HepG2 (cell line): ENCODE measurements around the gene SETD7. TPM values are rescaled to one million over a fixed set of nuclear protein-coding genes. Genes with fewer than 3 reads are reported as not detected.

Experiments used
- ATAC-seq: fragments of 200-7000 bp; cut with Tn5 transposase; 3 replicates; pipeline ENCODE4 v1.9.1; 2020; ENCODE audit warnings: mild to moderate bottlenecking, moderate library complexity
- BruUV-seq: library from RNA; stranded (reverse); fragments of 400-500 nt; replicated peaks from 2 replicates; lab custom pipeline; 2021; lab: Mats Ljungman, UMichigan
- CTCF ChIA-PET: fragments of 300-600 bp; formaldehyde crosslinking; extraction: SDS; loops from one replicate; lab custom pipeline; 2021; ENCODE audit warnings: low total read pairs, inconsistent platforms, low intra/inter-chr PET ratio; lab: Yijun Ruan, JAX
- POLR2A ChIA-PET: fragments of 350-600 bp; sonication (Branson Sonifier 250); formaldehyde crosslinking; loops from one replicate; lab custom pipeline; 2020; ENCODE audit warnings: antibody characterized with exemption, inconsistent platforms; lab: Yijun Ruan, JAX
- DNase-seq: peaks from one replicate; pipeline ENCODE4 v3.0.0-alpha.2; 2015; ENCODE audit warnings: low spot score
- FAIRE-seq: peaks from 3 replicates; lab custom pipeline; 2011; peaks lifted over from hg19 to GRCh38; lab: Jason Lieb, UNC
- H2AFZ ChIP-seq: one replicate; pipeline ENCODE4 v1.6.1; 2011; ENCODE audit warnings: low read length, inconsistent platforms
- H3K27ac ChIP-seq: fragments of 300-600 bp; 3 replicates; pipeline ENCODE4 v1.8.0; 2011; ENCODE audit warnings: mixed run types, mild to moderate bottlenecking, mixed read lengths, low read length, inconsistent platforms; ENCODE audit not compliant: insufficient read depth; ENCODE audit errors: extremely low read length
- H3K27me3 ChIP-seq, 2 experiments: fragments of 200-600 bp in 1 of 2; 2 replicates in 1 of 2; 3 replicates in 1 of 2; pipeline versions ENCODE4 v1.6.0 to v1.8.0; 2011; ENCODE audit warnings: low read length in 2 of 2, mild to moderate bottlenecking in 2 of 2, moderate library complexity in 2 of 2, inconsistent platforms in 1 of 2; ENCODE audit not compliant: insufficient read depth in 2 of 2, control insufficient read depth in 1 of 2
- H3K36me3 ChIP-seq, 2 experiments: fragments of 200-600 bp in 1 of 2; replicated peaks in 1 of 2; 2 replicates in 1 of 2; 3 replicates in 1 of 2; pipeline versions ENCODE4 v1.5.1 to v1.8.0; 2011; ENCODE audit warnings: low read length in 2 of 2, inconsistent platforms in 1 of 2; ENCODE audit not compliant: insufficient read depth in 2 of 2, control insufficient read depth in 1 of 2
- H3K4me1 ChIP-seq: 2 replicates; pipeline ENCODE4 v1.5.1; 2012; ENCODE audit warnings: low read length, inconsistent platforms; ENCODE audit not compliant: insufficient read depth
- H3K4me2 ChIP-seq: 2 replicates; pipeline ENCODE4 v1.6.0; 2011; ENCODE audit warnings: low read depth, low read length, inconsistent platforms
- H3K4me3 ChIP-seq, 3 experiments: fragments of 200-600 bp in 1 of 3; sonication (generic), shearing (Covaris generic) in 1 of 3; replicated peaks in 1 of 3; 2 replicates each; pipeline ENCODE4 v1.5.1; 2011 to 2016; ENCODE audit warnings: low read length in 3 of 3, inconsistent platforms in 2 of 3, low read depth in 2 of 3, mild to moderate bottlenecking in 2 of 3, control low read depth in 1 of 3, mixed read lengths in 1 of 3; ENCODE audit not compliant: insufficient read depth in 1 of 3
- H3K79me2 ChIP-seq: one replicate; pipeline ENCODE4 v1.6.1; 2011; ENCODE audit warnings: low read length, inconsistent platforms; ENCODE audit not compliant: insufficient read depth
- H3K9ac ChIP-seq: 2 replicates; pipeline ENCODE4 v1.6.0; 2011; ENCODE audit warnings: mild to moderate bottlenecking, low read depth, low read length, inconsistent platforms; ENCODE audit not compliant: insufficient read depth
- H3K9me3 ChIP-seq: 2 replicates; pipeline ENCODE4 v1.5.1; 2012; ENCODE audit warnings: mild to moderate bottlenecking, low read length
- H4K20me1 ChIP-seq: 2 replicates; pipeline ENCODE4 v1.6.0; 2011; ENCODE audit warnings: inconsistent platforms, mild to moderate bottlenecking, low read length, moderate library complexity; ENCODE audit not compliant: insufficient read depth
- CHD2 ChIP-seq: IDR thresholded peaks from 2 replicates; pipeline ENCODE4 v1.6.1; 2011; ENCODE audit warnings: low read depth, low read length, improper control_type of control experiment
- ELF1 ChIP-seq: sonication (generic); formaldehyde crosslinking; IDR thresholded peaks from 2 replicates; pipeline ENCODE4 v1.4.0; 2020; ENCODE audit warnings: missing genetic modification reagents
- FIP1L1 ChIP-seq: fragments of 200-400 bp; formaldehyde crosslinking; IDR thresholded peaks from 2 replicates; pipeline ENCODE4 v1.6.1; 2018; ENCODE audit warnings: low read depth, mild to moderate bottlenecking, low read length, moderate library complexity, borderline replicate concordance; ENCODE audit not compliant: insufficient read depth
- HIC2 ChIP-seq: sonication (generic); formaldehyde crosslinking; IDR thresholded peaks from 2 replicates; pipeline ENCODE4 v1.9.0; 2022; ENCODE audit warnings: low read depth, missing genetic modification reagents
- JARID2 ChIP-seq: sonication (generic); formaldehyde crosslinking; IDR thresholded peaks from 2 replicates; pipeline ENCODE4 v1.8.1; 2023; ENCODE audit warnings: missing genetic modification reagents, inconsistent platforms; ENCODE audit not compliant: insufficient replicate concordance
- MAFK ChIP-seq, 2 experiments: IDR thresholded peaks in 1 of 2; conservative IDR thresholded peaks in 1 of 2; 2 replicates each; pipeline ENCODE4 v1.6.1; 2011; ENCODE audit warnings: improper control_type of control experiment in 2 of 2, low read length in 2 of 2
- MTA3 ChIP-seq: sonication (generic); formaldehyde crosslinking; IDR thresholded peaks from 2 replicates; pipeline ENCODE4 v1.4.0; 2020; ENCODE audit warnings: missing genetic modification reagents
- NFYB ChIP-seq: sonication (generic); formaldehyde crosslinking; IDR thresholded peaks from 2 replicates; pipeline ENCODE4 v1.4.0; 2020; ENCODE audit warnings: missing genetic modification reagents
- SMYD3 ChIP-seq: sonication (generic); formaldehyde crosslinking; IDR thresholded peaks from 2 replicates; pipeline ENCODE4 v1.8.1; 2023; ENCODE audit warnings: mild to moderate bottlenecking, missing genetic modification reagents
- TRAFD1 ChIP-seq: sonication (generic); formaldehyde crosslinking; IDR thresholded peaks from 2 replicates; pipeline ENCODE4 v1.5.1; 2020; ENCODE audit warnings: missing genetic modification reagents, mild to moderate bottlenecking, borderline replicate concordance
- XRCC5 ChIP-seq: fragments of 200-400 bp; formaldehyde crosslinking; optimal IDR thresholded peaks from 2 replicates; pipeline ENCODE3; 2017; ENCODE audit warnings: mild to moderate bottlenecking, low read length
- ZBTB7A ChIP-seq: sonication (generic); formaldehyde crosslinking; IDR thresholded peaks from 2 replicates; pipeline ENCODE4 v1.8.0; 2022; ENCODE audit warnings: mild to moderate bottlenecking, missing genetic modification reagents
- ZFP1 ChIP-seq: IDR thresholded peaks from 2 replicates; pipeline ENCODE4 v1.6.1; 2016
- ZNF12 ChIP-seq: sonication (generic); formaldehyde crosslinking; IDR thresholded peaks from 2 replicates; pipeline ENCODE4 v1.5.0; 2020; ENCODE audit warnings: missing genetic modification reagents
- ZNF256 ChIP-seq: sonication (generic); formaldehyde crosslinking; conservative IDR thresholded peaks from 2 replicates; pipeline ENCODE4 v1.4.0; 2020; ENCODE audit warnings: missing genetic modification reagents
- ZNF335 ChIP-seq: sonication (generic); formaldehyde crosslinking; IDR thresholded peaks from 2 replicates; pipeline ENCODE4 v1.4.0; 2020; ENCODE audit warnings: missing genetic modification reagents
- ZNF44 ChIP-seq: sonication (generic); formaldehyde crosslinking; IDR thresholded peaks from 2 replicates; pipeline ENCODE4 v1.5.1; 2020; ENCODE audit warnings: mild to moderate bottlenecking, missing genetic modification reagents
- ZNF556 ChIP-seq: sonication (generic); formaldehyde crosslinking; IDR thresholded peaks from 2 replicates; pipeline ENCODE4 v1.4.0; 2020; ENCODE audit warnings: mild to moderate bottlenecking, missing genetic modification reagents, borderline replicate concordance
- WGBS: methylation state at CpG from one replicate; pipeline ENCODE4 v1.1.6; 2017; ENCODE audit warnings: low lambda C conversion rate; 5-methylcytosine and 5-hydroxymethylcytosine counted together
- in situ Hi-C: cut with HindIII; loops from 2 replicates; pipeline ENCODE4 v1.10.0; 2017; ENCODE audit warnings: low pct_unique_long_range_greater_than_20kb; ENCODE audit not compliant: extremely low pct_ligation_motif_present
- intact Hi-C: fragments of 100-400 bp; cut with micrococcal nuclease; formaldehyde crosslinking; loops from one replicate; pipeline ENCODE4 v1.10.0; 2022; ENCODE audit not compliant: unreplicated experiment
- polyA plus RNA-seq, 8 experiments: library from polyadenylated mRNA; depleted of rRNA in 3 of 8; stranded (reverse) in 7 of 8; unstranded in 1 of 8; fragments of >200 nt; fragmentation: Illumina TruSeq in 4 of 8; extraction: Trizol in 4 of 8; gene quantifications; 2 replicates each; pipeline versions ENCODE4 v1.2.1 to v1.2.3, GENCODE V29; 2011 to 2016; ENCODE audit warnings: low read depth in 4 of 8, missing spikeins in 1 of 8, mixed read lengths in 1 of 8; ENCODE audit not compliant: insufficient read depth in 1 of 8
- total RNA-seq, 5 experiments: library from RNA; depleted of rRNA; stranded (reverse); fragments of >200 nt; fragmentation: Illumina TruSeq; extraction: Trizol; gene quantifications; 2 replicates each; pipeline ENCODE4 v1.2.3, GENCODE V29; 2016; ENCODE audit warnings: low read depth in 1 of 5
- TF ChIP-seq, protein P1 (sequence below): sonication (generic); formaldehyde crosslinking; IDR thresholded peaks from 2 replicates; pipeline ENCODE4 v1.4.0; 2020; ENCODE audit warnings: low read depth, mild to moderate bottlenecking, missing genetic modification reagents
- TF ChIP-seq, protein P2 (sequence below): sonication (generic); formaldehyde crosslinking; conservative IDR thresholded peaks from 2 replicates; pipeline ENCODE4 v1.8.0; 2022; ENCODE audit warnings: low read depth, missing genetic modification reagents

SETD7 gene
- total and polyA plus RNA-seq, 2 of the 13 experiments (the other 11 are each of a cell fraction or from before 2014, with no cell fraction given) = 0.08 to 0.22 TPM

DNA sequence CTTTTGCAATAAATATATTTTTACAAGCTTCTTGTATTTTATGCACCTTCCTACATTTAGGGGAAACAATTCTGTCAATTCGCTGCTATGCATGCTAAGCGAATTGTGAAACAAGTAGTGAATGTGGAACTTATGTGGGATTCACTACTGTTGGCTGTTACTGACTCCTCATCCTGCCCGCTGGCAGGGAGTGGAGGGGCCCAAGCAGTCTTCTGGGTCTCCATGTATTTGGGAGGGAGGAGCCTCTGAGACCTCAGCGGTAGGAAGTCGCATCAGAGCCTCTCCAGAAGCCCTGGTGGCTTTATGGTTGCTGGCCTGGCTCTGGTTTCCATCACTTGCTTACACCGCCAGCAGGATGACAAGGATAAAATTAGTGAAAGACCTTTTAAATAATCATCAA lies 3.7 kb upstream of the SETD7 start:
- intact Hi-C loops = no loop called here
- CTCF ChIA-PET = no interaction called here
- DNase-seq = no peak

More for the DNA sequence above, 3.7 kb upstream of the SETD7 start:
- no peaks in the 10 kb centered on the region for H3K9me3 ChIP-seq
- H3K27ac ChIP-seq = no peak overlapping the region
- 70% methylated on average over 6 of the region's 6 CpGs for WGBS
- H3K27me3 ChIP-seq = peaks cover 6 to 59% of the 10 kb centered on the region in 2 experiments
- TF ChIP-seq HIC2 = no peak
- TF ChIP-seq MTA3 = no peak
- TF ChIP-seq FIP1L1 = no peak
- no peak for TF ChIP-seq ZFP1 (CRISPR knock-in tag)
- TF ChIP-seq, protein P1, sequence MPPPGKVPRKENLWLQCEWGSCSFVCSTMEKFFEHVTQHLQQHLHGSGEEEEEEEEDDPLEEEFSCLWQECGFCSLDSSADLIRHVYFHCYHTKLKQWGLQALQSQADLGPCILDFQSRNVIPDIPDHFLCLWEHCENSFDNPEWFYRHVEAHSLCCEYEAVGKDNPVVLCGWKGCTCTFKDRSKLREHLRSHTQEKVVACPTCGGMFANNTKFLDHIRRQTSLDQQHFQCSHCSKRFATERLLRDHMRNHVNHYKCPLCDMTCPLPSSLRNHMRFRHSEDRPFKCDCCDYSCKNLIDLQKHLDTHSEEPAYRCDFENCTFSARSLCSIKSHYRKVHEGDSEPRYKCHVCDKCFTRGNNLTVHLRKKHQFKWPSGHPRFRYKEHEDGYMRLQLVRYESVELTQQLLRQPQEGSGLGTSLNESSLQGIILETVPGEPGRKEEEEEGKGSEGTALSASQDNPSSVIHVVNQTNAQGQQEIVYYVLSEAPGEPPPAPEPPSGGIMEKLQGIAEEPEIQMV (CRISPR knock-in tag) = no peak
- no peak for TF ChIP-seq ZNF44 (CRISPR knock-in tag)
- TF ChIP-seq CHD2 = no peak
- no peak for TF ChIP-seq MAFK (conservative IDR thresholded peaks at IDR 0.05 in 1 of 2, IDR thresholded peaks at IDR 0.05 in 1 of 2; ENCODE audit: low read length in 2 of 2)
- no peak for TF ChIP-seq ELF1 (CRISPR knock-in tag)
- TF ChIP-seq ZBTB7A (CRISPR knock-in tag) = no peak
- TF ChIP-seq ZNF256 (CRISPR knock-in tag) = no peak
- no peak for TF ChIP-seq XRCC5
- TF ChIP-seq NFYB = no peak
- no peak for TF ChIP-seq ZNF335 (CRISPR knock-in tag)
- TF ChIP-seq, protein P2, sequence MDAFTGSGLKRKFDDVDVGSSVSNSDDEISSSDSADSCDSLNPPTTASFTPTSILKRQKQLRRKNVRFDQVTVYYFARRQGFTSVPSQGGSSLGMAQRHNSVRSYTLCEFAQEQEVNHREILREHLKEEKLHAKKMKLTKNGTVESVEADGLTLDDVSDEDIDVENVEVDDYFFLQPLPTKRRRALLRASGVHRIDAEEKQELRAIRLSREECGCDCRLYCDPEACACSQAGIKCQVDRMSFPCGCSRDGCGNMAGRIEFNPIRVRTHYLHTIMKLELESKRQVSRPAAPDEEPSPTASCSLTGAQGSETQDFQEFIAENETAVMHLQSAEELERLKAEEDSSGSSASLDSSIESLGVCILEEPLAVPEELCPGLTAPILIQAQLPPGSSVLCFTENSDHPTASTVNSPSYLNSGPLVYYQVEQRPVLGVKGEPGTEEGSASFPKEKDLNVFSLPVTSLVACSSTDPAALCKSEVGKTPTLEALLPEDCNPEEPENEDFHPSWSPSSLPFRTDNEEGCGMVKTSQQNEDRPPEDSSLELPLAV (CRISPR knock-in tag) = no peak
- TF ChIP-seq ZNF556 (CRISPR knock-in tag) = no peak
- TF ChIP-seq SMYD3 (CRISPR knock-in tag) = no peak
- TF ChIP-seq TRAFD1 (CRISPR knock-in tag) = no peak
- no peak for TF ChIP-seq JARID2 (CRISPR knock-in tag)
- no peak for TF ChIP-seq ZNF12 (CRISPR knock-in tag)
- no peak overlapping the region for H3K9ac ChIP-seq
- H2AFZ ChIP-seq = no peak overlapping the region
- no peak overlapping the region for H3K4me3 ChIP-seq
- no TSS peak for BruUV-seq
- FAIRE-seq (no peak), ATAC-seq (no peak)
- H4K20me1 ChIP-seq = no peaks in the 10 kb centered on the region; the same call in 1 of the 2 replicates
- no peak overlapping the region for H3K4me2 ChIP-seq
- peaks cover 40% of the 10 kb centered on the region for H3K4me1 ChIP-seq
- POLR2A ChIA-PET = no interaction called here
- H3K36me3 ChIP-seq = no peaks in the 10 kb centered on the region
- H3K79me2 ChIP-seq = no peaks in the 10 kb centered on the region
- in situ Hi-C loops = no loop called here
